Hepatocyte (in vitro differentiated cells): ENCODE data around the gene PHOX2A. TPM values are rescaled to one million over a fixed set of nuclear protein-coding genes. Genes with fewer than 3 reads are reported as not detected.

Experiments used
- DNase-seq: peaks from one replicate; pipeline ENCODE4 v3.0.0-alpha.2; 2016; ENCODE audit warnings: low spot score
- H2AFZ ChIP-seq: fragments of 200-600 bp; sonication (generic); 2 replicates; pipeline ENCODE4 v1.6.0; 2016; ENCODE audit warnings: antibody characterized with exemption, mild to moderate bottlenecking
- H3K27ac ChIP-seq: fragments of 200-600 bp; sonication (generic); 2 replicates; pipeline ENCODE4 v1.5.1; 2016; ENCODE audit warnings: mild to moderate bottlenecking
- H3K27me3 ChIP-seq: fragments of 200-600 bp; sonication (generic); 2 replicates; pipeline ENCODE4 v1.6.1; 2016
- H3K36me3 ChIP-seq: fragments of 200-600 bp; sonication (generic); replicated peaks from 2 replicates; pipeline ENCODE4 v1.5.1; 2016; ENCODE audit warnings: low read depth; ENCODE audit not compliant: insufficient read depth
- H3K4me1 ChIP-seq: fragments of 200-600 bp; sonication (generic); 2 replicates; pipeline ENCODE4 v1.5.1; 2016; ENCODE audit warnings: mild to moderate bottlenecking, moderate library complexity; ENCODE audit not compliant: insufficient read depth
- H3K4me2 ChIP-seq: fragments of 200-600 bp; sonication (generic); 2 replicates; pipeline ENCODE4 v1.6.0; 2016
- H3K4me3 ChIP-seq: fragments of 200-600 bp; sonication (generic); 2 replicates; pipeline ENCODE4 v1.5.1; 2016; ENCODE audit warnings: mild to moderate bottlenecking
- H3K79me2 ChIP-seq: fragments of 200-600 bp; sonication (generic); 2 replicates; pipeline ENCODE4 v1.6.0; 2017; ENCODE audit warnings: mild to moderate bottlenecking
- H3K9me2 ChIP-seq: fragments of 200-600 bp; sonication (generic); replicated peaks from 2 replicates; pipeline ENCODE4 v1.6.0; 2017; ENCODE audit warnings: mild to moderate bottlenecking; ENCODE audit not compliant: insufficient read depth
- H3K9me3 ChIP-seq: fragments of 200-600 bp; sonication (generic); 2 replicates; pipeline ENCODE4 v1.5.1; 2016; ENCODE audit warnings: low read depth, mild to moderate bottlenecking
- H4K20me1 ChIP-seq: fragments of 200-600 bp; sonication (generic); 2 replicates; pipeline ENCODE4 v1.6.0; 2016; ENCODE audit warnings: mild to moderate bottlenecking; ENCODE audit not compliant: insufficient read depth, poor library complexity, severe bottlenecking
- EZH2 ChIP-seq: fragments of 200-600 bp; sonication (generic); IDR thresholded peaks from 2 replicates; pipeline ENCODE4 v1.6.1; 2016; ENCODE audit warnings: antibody characterized with exemption, mild to moderate bottlenecking, borderline replicate concordance
- EZH2phosphoT487 ChIP-seq: fragments of 200-600 bp; sonication (generic); IDR thresholded peaks from one replicate; pipeline ENCODE4 v1.6.1; 2018; ENCODE audit warnings: antibody characterized with exemption, mild to moderate bottlenecking, low read depth, moderate library complexity; ENCODE audit not compliant: unreplicated experiment, severe bottlenecking
- WGBS: methylation state at CpG from one replicate; pipeline ENCODE4 v1.1.6; 2016; ENCODE audit warnings: low lambda C conversion rate; ENCODE audit errors: missing lambda C conversion rate; 5-methylcytosine and 5-hydroxymethylcytosine counted together
- polyA plus RNA-seq: library from polyadenylated mRNA; unstranded; fragments of >200 nt; fragmentation: Nextera tagmentation; extraction: Ambion mirVana; gene quantifications from 2 replicates; pipeline ENCODE4 v1.2.1, GENCODE V29; 2016
- total RNA-seq: library from RNA; depleted of rRNA; stranded (reverse); fragments of >200 nt; gene quantifications from 2 replicates; pipeline ENCODE4 v1.2.3, GENCODE V29; 2014
- TF ChIP-seq, protein P1 (sequence below): fragments of 200-600 bp; sonication (generic); IDR thresholded peaks from 2 replicates; pipeline ENCODE4 v1.5.1; 2016; ENCODE audit warnings: antibody characterized with exemption, mild to moderate bottlenecking; ENCODE audit not compliant: poor library complexity

Gene PHOX2A
- total and polyA plus RNA-seq, 2 experiments from 2014 or later: not detected

- Histone ChIP-seq H3K4me1 (peaks cover 14% of the 10 kb centered on the region), H3K4me3 (no peak overlapping the region), H3K27ac (no peak overlapping the region), H3K27me3 (no peaks in the 10 kb centered on the region), H3K79me2 (peaks cover 37% of the 10 kb centered on the region), H3K9me3 (no peaks in the 10 kb centered on the region), H3K4me2 (no peak overlapping the region), H3K36me3 (no peaks in the 10 kb centered on the region), H2AFZ (no peak overlapping the region), H3K9me2 (no peaks in the 10 kb centered on the region), H4K20me1 (peaks cover 37% of the 10 kb centered on the region)
- WGBS: 90% methylated on average over 14 of the region's 14 CpGs
- TF ChIP-seq, protein P1, sequence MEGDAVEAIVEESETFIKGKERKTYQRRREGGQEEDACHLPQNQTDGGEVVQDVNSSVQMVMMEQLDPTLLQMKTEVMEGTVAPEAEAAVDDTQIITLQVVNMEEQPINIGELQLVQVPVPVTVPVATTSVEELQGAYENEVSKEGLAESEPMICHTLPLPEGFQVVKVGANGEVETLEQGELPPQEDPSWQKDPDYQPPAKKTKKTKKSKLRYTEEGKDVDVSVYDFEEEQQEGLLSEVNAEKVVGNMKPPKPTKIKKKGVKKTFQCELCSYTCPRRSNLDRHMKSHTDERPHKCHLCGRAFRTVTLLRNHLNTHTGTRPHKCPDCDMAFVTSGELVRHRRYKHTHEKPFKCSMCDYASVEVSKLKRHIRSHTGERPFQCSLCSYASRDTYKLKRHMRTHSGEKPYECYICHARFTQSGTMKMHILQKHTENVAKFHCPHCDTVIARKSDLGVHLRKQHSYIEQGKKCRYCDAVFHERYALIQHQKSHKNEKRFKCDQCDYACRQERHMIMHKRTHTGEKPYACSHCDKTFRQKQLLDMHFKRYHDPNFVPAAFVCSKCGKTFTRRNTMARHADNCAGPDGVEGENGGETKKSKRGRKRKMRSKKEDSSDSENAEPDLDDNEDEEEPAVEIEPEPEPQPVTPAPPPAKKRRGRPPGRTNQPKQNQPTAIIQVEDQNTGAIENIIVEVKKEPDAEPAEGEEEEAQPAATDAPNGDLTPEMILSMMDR: no peak
- TF ChIP-seq EZH2phosphoT487 (no peak), EZH2 (no peak)
- DNase-seq: peak; percentile 5
Measured at GRCh38 chr11:72227316-72228228, 16.4 kb downstream of the PHOX2A start.

DNA sequence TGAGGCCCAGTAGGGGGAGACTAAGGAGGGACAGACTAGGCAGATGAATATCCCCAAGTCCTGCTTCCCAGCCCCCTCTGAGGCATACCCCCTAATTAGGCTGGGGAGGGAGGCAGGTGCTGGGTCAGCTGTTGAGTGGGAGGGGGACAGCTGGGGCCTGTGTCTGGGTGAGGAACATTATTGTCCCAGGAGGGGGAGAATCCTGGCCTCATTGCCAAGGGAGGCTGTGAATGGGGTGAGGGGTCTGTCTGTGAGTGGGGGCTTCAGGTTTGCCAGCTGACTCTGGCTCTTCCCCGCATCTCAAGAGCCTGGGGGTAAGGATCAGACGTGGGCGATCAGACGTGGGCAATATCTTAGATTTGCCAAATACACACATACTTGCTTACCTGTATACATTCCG lies 17.3 kb downstream of the PHOX2A start:
- 91% methylated on average over 5 of the region's 5 CpGs for WGBS
- Histone ChIP-seq H3K4me1 (peaks cover 20% of the 10 kb centered on the region), H3K27ac (no peak overlapping the region), H3K4me3 (no peak overlapping the region), H3K36me3 (no peaks in the 10 kb centered on the region), H3K79me2 (peaks cover 37% of the 10 kb centered on the region), H2AFZ (no peak overlapping the region), H3K4me2 (peak overlapping the region; percentile 83), H4K20me1 (peaks cover 37% of the 10 kb centered on the region), H3K9me3 (no peaks in the 10 kb centered on the region), H3K9me2 (no peaks in the 10 kb centered on the region), H3K27me3 (no peaks in the 10 kb centered on the region)
- DNase-seq: peak; percentile 2
- TF ChIP-seq EZH2 (no peak), EZH2phosphoT487 (no peak)
- TF ChIP-seq, protein P1: no peak

DNA sequence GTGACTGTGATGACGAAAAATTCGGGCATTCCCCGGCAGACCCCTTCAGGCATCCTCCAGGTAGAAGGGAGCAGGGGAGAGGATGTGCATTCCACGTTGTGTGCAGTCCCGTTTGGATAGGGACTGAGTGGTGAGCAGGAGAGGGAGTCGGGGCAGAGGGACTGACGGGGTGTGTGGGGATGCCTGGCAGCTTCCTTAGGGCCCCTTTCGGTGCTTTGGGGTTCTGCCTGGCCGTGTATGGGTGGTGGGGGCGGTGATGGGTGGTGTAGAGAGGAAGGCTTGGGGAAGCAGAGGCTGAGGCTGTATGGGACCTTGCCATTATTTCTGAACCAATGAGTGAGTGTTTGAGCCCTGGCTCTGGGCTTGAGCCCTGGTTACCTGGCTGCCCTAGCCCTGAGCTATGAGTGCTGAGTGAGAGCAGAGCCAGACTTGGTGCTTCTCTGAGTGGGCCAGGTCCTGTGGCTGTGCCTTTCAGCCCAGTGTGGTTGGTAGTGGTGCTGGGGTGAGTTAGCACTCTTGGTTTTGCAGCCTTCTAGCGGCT lies 18.5 kb downstream of the PHOX2A start:
- Histone ChIP-seq H3K36me3 (no peaks in the 10 kb centered on the region), H3K27me3 (no peaks in the 10 kb centered on the region), H4K20me1 (peaks cover 37% of the 10 kb centered on the region), H3K9me2 (no peaks in the 10 kb centered on the region), H3K79me2 (peaks cover 37% of the 10 kb centered on the region), H3K4me3 (peak overlapping the region; percentile 88), H2AFZ (peak overlapping the region; percentile 45), H3K4me1 (peaks cover 20% of the 10 kb centered on the region), H3K9me3 (no peaks in the 10 kb centered on the region), H3K4me2 (peak overlapping the region; percentile 83), H3K27ac (peak overlapping the region; percentile 97)
- 3% methylated on average over 11 of the region's 11 CpGs for WGBS
- peak; percentile 13 for DNase-seq
- TF ChIP-seq, protein P1: no peak
- TF ChIP-seq EZH2phosphoT487 (no peak), EZH2 (no peak)
